Activated T-cell treated with anti-CD3 and anti-CD28 coated beads, Interleukin-2, amount 50 U/mL, for 4 hours (primary cell): ENCODE data around the gene TEX44. TPM values are rescaled to one million over a fixed set of nuclear protein-coding genes. Genes with fewer than 3 reads are reported as not detected.

Experiments used
- ATAC-seq, 2 donors: fragments of 200-7000 bp; cut with Tn5 transposase; one replicate each; pipeline ENCODE4 v1.10.0; 2021
- DNase-seq: peaks from one replicate; pipeline ENCODE4 v3.0.0-alpha.2; 2020
- H3K27me3 Mint-ChIP-seq: one replicate; pipeline ENCODE4 v1.8.0; 2021; ENCODE audit warnings: low read depth, mixed read lengths
- H3K36me3 Mint-ChIP-seq: one replicate; pipeline ENCODE4 v1.8.0; 2022; ENCODE audit warnings: mixed read lengths; ENCODE audit not compliant: insufficient read depth
- H3K4me1 Mint-ChIP-seq: one replicate; pipeline ENCODE4 v1.8.0; 2021; ENCODE audit warnings: low read depth, mixed read lengths
- H3K4me3 Mint-ChIP-seq: one replicate; pipeline ENCODE4 v1.8.0; 2021; ENCODE audit warnings: mild to moderate bottlenecking, moderate library complexity, mixed read lengths
- H3K9me3 Mint-ChIP-seq: one replicate; pipeline ENCODE4 v1.8.0; 2021; ENCODE audit warnings: mixed read lengths
- total RNA-seq, 3 donors: library from RNA; stranded (reverse); gene quantifications; one replicate each; pipeline ENCODE4 v1.2.1, GENCODE V29; 2021

TEX44 gene
- total RNA-seq, 3 donors from 2014 or later: not detected

DNA sequence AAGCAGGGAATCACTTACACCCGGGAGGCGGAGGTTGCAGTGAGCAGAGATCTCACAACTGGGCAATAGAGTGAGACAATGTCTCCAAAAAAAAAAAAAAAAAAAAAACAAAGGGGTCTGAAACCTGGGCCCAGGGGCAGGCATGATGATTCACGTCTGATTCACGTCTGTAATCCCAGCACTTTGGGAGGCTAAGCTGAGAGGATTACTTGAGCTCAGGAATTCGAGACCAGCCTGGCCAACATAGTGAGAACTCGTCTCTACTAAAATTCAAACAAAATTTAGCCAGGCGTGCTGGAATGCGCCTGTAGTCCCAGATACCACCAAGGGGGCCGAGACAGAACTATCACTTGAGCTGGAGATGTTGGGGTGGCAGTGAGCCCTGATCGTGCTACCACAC is 30.3 kb downstream of the TEX44 start:
- Mint-ChIP-seq H3K9me3 (no peaks in the 10 kb centered on the region), H3K27me3 (no peaks in the 10 kb centered on the region), H3K4me3 (no peak overlapping the region), H3K4me1 (peaks cover 5% of the 10 kb centered on the region), H3K36me3 (no peaks in the 10 kb centered on the region)
- DNase-seq (no peak), ATAC-seq (no peak)

DNA sequence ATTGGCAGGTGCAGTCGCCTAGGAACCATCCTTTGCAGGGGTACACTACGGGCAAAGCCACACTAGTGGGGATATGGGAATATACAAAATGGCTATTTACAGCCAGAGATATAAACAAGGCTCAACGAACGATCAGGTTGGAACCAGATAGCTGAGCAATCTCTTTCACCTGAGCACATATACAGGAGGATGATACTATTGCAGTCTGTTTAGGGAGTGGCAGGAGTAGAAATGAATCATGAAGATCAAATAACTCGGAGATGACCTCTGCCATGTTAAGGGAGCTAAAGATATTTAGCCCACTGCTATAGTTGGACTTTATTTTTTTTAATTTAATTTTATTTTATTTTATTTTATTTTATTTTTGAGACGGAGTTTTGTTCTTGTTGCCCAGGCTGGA is 33.8 kb downstream of the TEX44 start:
- no peak for DNase-seq
- H3K9me3 Mint-ChIP-seq: no peaks in the 10 kb centered on the region
- H3K4me1 Mint-ChIP-seq: peaks cover 8% of the 10 kb centered on the region
- H3K36me3 Mint-ChIP-seq: no peaks in the 10 kb centered on the region
- H3K27me3 Mint-ChIP-seq: no peaks in the 10 kb centered on the region
- no peak overlapping the region for H3K4me3 Mint-ChIP-seq
- no peak for ATAC-seq

DNA sequence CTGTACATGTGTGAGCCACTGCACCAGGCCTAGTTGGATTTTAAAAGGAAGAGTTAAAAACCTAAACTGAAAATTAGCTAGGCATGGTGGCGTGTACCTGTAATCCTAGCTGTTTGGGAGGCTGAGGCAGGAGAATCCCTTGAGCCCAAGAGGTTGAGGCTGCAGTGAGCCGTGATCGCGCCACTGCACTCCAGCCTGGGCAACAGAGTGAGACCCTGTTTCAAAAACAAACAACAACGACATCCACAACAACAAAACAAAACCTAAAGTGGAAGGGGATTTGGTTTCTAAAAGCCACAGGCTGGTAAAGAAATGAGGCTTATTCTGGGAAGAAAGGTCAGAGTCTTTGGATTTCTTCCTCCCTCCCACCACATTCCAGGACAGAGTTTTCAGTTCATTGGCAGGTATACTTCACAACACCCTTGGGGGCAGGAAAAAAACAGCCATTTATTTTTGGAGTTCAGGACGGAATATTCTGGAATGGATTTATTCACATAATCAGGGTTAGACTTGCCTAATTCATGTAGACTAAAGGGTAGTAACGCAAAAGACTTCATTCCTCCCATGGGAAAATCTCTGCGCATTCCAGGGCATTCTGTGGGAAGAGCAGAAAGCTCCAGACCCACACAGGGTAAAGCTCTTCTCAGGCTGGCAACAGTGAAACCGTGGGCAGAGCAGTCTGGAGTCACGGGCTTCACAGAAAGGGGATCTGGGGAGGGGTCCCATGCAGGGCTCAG is 34.9 kb downstream of the TEX44 start:
- Mint-ChIP-seq H3K27me3 (no peaks in the 10 kb centered on the region), H3K4me1 (peaks cover 6% of the 10 kb centered on the region), H3K9me3 (no peaks in the 10 kb centered on the region), H3K36me3 (no peaks in the 10 kb centered on the region), H3K4me3 (no peak overlapping the region)
- DNase-seq: no peak
- no peak for ATAC-seq

DNA sequence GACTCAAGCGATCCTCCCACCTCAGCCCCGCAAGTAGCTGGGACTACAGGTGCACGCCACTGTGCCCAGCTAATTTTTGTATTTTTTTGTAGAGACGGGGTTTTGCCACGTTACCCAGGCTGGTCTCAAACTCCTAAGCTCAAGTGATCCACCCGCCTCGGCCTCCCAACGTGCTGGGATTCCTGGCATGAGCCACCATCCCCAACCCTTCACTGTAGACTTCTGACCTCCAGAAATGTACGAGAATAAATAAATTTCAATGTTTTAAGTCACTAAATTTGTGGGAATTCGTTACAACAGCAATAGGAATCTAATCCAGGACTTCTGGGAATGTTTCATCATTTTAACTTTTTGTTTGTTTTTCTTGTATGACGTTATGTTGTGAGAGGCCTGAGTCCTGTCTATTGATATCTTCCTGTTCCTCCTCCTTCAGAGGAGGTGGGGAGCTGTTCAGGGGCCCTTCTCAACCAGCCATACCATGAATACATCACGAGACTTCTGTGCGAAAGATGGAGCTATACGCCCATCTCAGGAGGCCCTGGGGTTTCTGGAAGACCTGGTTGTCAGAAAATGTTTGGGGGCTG is 40.0 kb downstream of the TEX44 start:
- no peaks in the 10 kb centered on the region for H3K36me3 Mint-ChIP-seq
- no peaks in the 10 kb centered on the region for H3K9me3 Mint-ChIP-seq
- H3K4me3 Mint-ChIP-seq: no peak overlapping the region
- no peak for DNase-seq
- ATAC-seq: no peak
- peaks cover 6% of the 10 kb centered on the region for H3K4me1 Mint-ChIP-seq
- no peaks in the 10 kb centered on the region for H3K27me3 Mint-ChIP-seq

DNA sequence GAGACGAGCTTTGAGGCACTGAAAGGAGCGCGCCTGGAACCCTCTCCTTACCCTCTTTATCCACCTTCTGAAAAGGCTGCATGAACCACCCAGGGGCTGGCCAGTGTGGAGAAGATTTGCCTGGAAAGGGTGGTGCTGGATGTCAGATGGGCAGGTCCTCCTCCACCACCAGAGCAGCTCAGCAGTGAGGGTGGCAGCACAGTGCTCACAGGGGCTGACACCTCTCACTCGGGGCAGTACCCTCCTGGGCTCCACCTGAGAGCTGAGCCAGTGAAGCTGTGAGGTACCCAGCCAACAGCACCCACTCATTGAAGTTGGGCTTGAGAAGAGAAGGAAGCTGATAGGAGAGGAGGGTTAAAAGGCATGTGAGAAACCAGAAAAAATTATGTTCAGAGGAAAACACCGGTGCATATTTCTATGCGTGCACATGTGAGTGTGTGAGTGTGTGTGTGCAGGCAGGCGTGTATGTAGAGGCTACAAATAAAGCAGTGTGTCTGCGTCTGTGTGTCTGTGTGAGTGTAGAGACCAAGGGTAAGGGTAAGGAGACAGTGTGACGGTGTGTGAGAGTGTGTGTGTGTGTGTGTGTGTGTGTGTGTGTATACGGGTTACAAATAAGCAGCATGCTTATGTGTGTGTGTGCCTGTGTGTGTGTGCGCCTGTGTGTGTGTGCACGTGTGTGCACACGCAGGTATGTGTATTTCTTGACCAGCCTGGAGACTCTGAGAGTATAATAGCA is 40.7 kb downstream of the TEX44 start:
- ATAC-seq: peak; percentile 38 to 40
- Mint-ChIP-seq H3K27me3 (no peaks in the 10 kb centered on the region), H3K4me3 (no peak overlapping the region), H3K9me3 (no peaks in the 10 kb centered on the region), H3K4me1 (no peaks in the 10 kb centered on the region), H3K36me3 (no peaks in the 10 kb centered on the region)
- DNase-seq: no peak

DNA sequence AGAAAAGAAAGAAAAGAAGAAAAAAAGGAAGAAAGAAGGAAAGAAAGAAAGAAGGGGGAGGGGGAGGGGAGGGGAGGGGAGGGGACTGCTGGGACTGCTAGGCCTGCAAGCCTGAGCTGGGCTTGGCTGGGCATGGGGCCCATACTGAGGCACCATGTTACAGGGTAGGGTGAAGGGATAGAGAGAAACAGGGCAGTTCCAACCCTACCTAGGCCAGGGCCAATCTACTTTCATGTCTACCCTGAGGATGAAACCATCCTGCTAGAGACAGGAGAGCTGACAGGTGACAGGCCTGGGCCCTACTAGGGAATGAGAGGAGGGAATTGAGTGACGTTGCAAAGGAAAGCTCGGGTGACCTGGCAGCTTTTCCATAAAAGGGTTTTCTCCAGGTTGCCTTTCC is 41.7 kb downstream of the TEX44 start:
- Mint-ChIP-seq H3K36me3 (no peaks in the 10 kb centered on the region), H3K4me3 (no peak overlapping the region), H3K27me3 (no peaks in the 10 kb centered on the region), H3K4me1 (no peaks in the 10 kb centered on the region), H3K9me3 (no peaks in the 10 kb centered on the region)
- no peak for ATAC-seq
- no peak for DNase-seq

DNA sequence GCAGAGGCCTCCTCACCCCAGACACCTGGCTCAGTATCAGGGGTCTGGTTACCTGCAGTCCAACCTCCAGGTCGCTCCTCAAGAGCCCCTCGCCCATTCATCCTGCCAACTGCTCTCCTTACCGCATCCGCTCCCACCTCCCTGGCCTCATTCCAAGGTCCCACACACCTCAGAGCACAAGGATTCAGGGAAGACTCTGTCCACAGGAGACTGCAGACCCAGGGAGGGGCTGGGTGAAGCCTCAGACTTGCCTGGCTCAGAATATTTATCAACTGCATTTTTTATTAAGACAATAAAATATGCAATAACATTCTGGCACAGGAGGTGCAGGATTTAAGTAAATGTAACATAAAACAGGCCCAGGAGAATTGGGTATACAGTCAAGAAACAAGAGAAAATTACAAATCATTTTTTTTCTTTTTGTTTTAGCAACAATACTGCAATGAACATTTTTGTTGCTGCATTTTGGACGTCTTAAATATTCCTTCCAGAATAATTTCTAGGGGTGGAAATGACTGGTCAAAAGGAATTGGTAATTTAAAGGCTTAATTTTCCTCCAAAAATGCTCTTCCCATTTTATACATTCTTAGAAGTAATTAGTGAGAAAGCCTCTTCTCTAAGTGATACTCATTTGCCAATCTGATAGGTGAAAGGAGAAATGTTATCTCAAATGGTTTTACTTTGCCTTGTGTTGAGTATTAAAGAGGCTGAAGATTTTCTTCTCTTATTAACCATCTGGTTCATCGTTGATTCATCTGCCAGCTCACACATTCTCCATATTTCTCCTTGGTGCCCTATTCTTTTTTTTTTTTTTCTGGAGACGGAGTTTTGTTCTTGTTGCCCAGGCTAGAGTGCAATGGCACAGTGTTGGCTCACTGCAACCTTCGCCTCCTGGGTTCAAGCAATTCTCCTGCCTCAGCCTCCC is 42.5 kb downstream of the TEX44 start:
- no peaks in the 10 kb centered on the region for H3K9me3 Mint-ChIP-seq
- no peak for DNase-seq
- no peak overlapping the region for H3K4me3 Mint-ChIP-seq
- H3K36me3 Mint-ChIP-seq: no peaks in the 10 kb centered on the region
- no peaks in the 10 kb centered on the region for H3K4me1 Mint-ChIP-seq
- no peaks in the 10 kb centered on the region for H3K27me3 Mint-ChIP-seq
- no peak for ATAC-seq

DNA sequence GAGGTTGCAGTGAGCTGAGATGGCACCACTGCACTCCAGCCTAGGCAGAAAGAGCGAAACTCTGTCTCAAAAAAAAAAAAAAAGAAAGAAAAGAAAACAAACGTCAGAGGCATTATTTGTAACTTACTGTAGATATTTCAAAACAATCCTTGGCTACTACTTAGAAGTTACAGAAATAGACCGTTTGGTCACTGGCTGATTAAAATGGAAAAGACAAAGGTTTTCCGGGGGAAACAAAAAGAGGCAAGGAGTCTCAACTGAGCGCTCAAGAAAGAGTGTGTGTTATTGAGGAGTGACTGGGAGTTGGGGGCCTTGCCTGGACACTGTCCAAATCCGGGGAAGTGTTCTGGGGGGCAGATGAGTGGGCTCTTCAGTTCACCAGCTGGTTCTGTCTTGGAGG is 47.6 kb downstream of the TEX44 start:
- ATAC-seq: no peak
- DNase-seq: no peak
- no peak overlapping the region for H3K4me3 Mint-ChIP-seq
- peaks cover 12% of the 10 kb centered on the region for H3K4me1 Mint-ChIP-seq
- no peaks in the 10 kb centered on the region for H3K36me3 Mint-ChIP-seq
- H3K27me3 Mint-ChIP-seq: no peaks in the 10 kb centered on the region
- no peaks in the 10 kb centered on the region for H3K9me3 Mint-ChIP-seq

DNA sequence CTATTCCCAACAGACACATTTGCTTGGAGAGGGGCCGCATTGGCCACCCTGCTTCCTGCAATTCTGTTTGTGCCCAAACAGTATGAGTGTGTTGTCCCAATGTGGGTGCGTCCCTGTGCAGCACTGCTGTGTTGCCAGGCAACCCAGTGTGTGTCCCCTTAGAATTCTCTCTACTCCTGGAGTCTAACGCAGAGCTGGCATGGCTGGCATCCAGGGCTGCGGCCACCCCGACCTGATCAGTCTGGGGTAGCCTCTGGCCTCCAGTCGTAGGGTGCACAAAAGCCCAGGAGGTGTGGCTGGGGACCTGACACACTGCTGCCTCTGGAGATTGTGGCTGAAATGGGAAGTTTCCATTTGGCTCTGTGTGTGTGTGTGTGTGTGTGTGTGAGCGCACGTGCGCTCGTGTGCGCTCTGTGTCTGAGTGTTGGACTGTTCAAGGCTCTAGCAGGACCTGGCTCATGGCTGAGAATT is 48.0 kb downstream of the TEX44 start:
- no peaks in the 10 kb centered on the region for H3K27me3 Mint-ChIP-seq
- H3K4me1 Mint-ChIP-seq: peaks cover 12% of the 10 kb centered on the region
- H3K36me3 Mint-ChIP-seq: no peaks in the 10 kb centered on the region
- H3K4me3 Mint-ChIP-seq: no peak overlapping the region
- no peak for DNase-seq
- ATAC-seq: no peak
- H3K9me3 Mint-ChIP-seq: no peaks in the 10 kb centered on the region

DNA sequence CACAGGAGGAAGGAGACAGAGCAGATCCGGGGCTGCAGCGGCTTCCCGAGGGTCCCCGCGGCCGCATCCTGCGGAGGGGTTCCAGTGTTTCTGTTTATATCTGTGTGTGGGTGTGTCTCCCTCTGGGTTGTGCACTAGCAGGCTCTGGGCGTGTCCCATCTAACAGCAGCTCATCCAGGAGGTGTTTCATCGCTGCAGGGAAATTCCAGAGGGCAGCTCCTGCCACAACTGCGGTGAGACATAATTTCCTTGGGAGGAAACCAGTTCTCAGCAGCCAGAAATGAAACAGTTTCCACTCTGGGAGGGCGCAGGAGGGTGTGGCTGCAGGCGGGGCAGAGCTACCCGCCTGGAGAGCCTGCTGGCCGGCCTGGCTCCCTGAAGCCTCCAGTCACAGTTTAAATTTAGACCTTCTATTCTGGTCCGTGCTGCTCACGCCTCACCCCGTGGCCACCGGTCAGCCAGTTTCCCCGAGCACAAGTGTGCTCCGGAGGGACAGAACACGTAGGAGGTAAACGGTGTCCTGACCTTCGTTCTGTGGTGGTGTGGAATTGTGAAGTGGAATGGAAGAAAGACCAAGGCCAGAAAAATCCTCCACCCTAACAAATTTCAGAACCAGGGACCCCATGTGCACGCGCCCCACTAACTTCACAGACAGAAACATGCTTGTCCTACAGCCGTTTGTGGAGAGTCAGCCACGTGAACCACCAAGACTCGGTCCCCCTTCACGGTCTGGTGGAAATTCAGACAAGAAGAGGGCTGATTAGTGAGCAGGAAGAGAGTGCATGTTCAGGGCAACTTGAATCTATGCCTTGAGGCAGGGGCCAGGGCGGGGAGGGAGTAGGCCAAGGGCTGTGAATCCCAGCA is 50.2 kb downstream of the TEX44 start:
- no peaks in the 10 kb centered on the region for H3K27me3 Mint-ChIP-seq
- peak; percentile 56 for DNase-seq
- peak; percentile 93 to 94 for ATAC-seq

DNA sequence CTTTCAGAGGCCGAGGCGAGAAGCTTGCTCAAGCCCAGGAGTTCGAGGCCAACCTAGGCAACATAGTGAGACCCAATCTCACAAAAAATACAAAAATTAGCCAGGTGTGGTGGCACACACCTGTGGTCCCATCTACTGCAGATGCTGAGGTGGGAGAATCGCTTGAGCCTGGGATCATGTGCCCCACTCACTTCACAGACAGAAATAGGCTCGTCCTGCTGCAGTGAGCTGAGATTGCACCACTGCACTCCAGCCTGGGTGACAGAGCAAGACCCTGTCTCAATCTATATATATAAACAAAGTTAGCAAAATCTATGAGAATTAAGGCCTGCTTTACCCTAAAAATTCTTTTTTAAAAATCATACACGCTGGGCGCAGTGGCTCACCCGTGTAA is 50.8 kb downstream of the TEX44 start:
- Mint-ChIP-seq H3K36me3 (no peaks in the 10 kb centered on the region), H3K4me3 (no peak overlapping the region), H3K9me3 (no peaks in the 10 kb centered on the region), H3K4me1 (peaks cover 12% of the 10 kb centered on the region), H3K27me3 (no peaks in the 10 kb centered on the region)
- no peak for DNase-seq
- no peak for ATAC-seq

More for the DNA sequence above, 50.2 kb downstream of the TEX44 start:
- Mint-ChIP-seq H3K4me1 (peaks cover 12% of the 10 kb centered on the region), H3K4me3 (peak overlapping the region; percentile 46), H3K36me3 (no peaks in the 10 kb centered on the region), H3K9me3 (no peaks in the 10 kb centered on the region)
